Measurements from ENCODE around the gene SPIRE1.
"Not testable (repeated sequence)": the region's sequence is repeated elsewhere in the genome, so short reads cannot be mapped to it uniquely, and the experiment has no call there.

Gene SPIRE1

DNA sequence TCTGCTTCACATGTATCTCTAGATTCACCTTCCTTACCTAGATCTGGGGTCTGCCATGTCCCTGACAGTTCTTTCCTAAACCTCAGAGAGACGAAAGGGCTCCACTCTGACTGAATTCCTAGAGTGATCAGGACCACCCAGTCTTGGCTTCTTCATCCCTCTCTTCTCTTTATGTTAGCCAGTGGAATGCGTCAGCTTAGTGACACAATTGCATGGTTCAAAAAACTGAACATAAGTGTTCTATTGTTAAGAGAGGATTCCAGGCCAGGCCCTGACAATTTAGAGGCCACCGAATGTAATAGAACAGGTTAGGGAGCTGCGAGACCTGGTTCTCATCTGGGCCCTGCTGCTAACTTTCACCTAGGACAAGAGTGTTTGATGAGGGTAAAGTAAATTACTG, 240.2 kb downstream of the SPIRE1 start:
- DNase-seq: no peak

GRCh38 chr18:12416098-12416729, 241.7 kb downstream of the SPIRE1 start:
- DNase-seq: no peak

- no peak for DNase-seq
Observed at GRCh38 chr18:12411456-12411855, 246.5 kb downstream of the SPIRE1 start.

- DNase-seq: not testable (repeated sequence)
Observed at GRCh38 chr18:12410747-12411146, 247.2 kb downstream of the SPIRE1 start.

DNA sequence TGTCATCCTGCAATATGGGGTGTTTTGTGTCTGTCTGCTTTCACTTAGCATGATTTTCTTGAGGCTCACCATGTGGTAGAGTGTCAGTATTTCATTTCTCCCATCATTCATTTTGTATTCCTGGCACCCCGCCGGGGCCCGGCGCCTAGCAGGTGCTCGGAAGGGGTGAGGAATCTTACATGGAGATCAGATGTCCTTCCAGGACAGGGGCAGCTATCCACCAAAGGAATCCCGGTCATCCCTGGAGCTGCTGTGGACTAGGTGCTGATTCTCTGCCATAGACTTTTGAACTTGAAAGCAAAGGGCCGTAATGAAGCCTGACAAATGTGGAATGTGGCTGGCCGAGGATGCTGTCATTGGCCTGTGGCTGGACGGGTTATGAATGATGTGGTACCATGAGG, 247.8 kb downstream of the SPIRE1 start:
- no peak for DNase-seq

DNA sequence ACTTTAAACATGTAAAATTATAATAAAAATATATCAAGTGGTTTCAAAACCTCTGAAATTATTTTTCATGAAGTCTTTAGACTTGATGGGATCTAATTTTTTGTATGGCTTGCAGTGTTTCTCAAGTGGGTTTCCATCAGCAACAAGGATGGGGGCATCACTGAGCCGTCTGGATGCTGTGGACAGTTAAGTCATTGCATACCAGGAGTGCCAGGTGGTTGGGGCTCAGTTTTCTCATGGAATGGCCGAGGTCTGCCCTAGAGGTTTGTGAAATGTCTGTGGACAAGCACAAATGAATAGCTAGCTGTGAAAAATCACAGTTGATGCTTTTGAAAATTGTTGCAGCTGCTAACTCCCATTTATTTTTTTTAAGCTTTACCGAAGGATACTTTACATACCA, 248.4 kb downstream of the SPIRE1 start:
- DNase-seq: no peak

- DNase-seq: peak; percentile 67
Observed at GRCh38 chr18:12408247-12408869, 249.5 kb downstream of the SPIRE1 start.

- no peak for DNase-seq
Observed at GRCh38 chr18:12406371-12407111, 251.4 kb downstream of the SPIRE1 start.

- no peak for DNase-seq
Observed at GRCh38 chr18:12405066-12405465, 252.8 kb downstream of the SPIRE1 start.

- no peak for DNase-seq
Observed at GRCh38 chr18:12403601-12404506, 254.1 kb downstream of the SPIRE1 start.

- DNase-seq: no peak
Observed at GRCh38 chr18:12401881-12402280, 256.0 kb downstream of the SPIRE1 start.

- no peak for DNase-seq
Observed at GRCh38 chr18:12399231-12399630, 258.7 kb downstream of the SPIRE1 start.

DNA sequence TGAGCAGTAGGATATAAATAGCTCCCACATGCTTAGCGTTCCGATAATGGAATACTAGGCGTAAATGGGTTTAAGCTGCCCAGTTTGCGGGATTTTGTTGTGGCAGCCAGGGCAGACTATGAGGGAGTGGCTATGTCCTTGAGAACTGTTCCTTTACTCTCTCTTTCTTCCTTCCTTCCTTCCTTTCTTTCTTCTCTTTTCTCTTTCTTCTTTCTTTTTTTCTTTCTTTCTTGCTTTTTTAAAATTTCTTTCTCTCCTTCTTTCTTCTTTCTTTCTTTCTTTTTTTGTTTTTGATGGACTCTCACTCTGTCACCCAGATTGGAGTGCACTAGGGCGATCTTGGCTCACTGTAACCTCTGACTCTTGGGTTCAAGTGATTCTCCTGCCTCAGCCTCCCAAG, 259.3 kb downstream of the SPIRE1 start:
- no peak for DNase-seq

GRCh38 chr18:12397793-12398192, 260.1 kb downstream of the SPIRE1 start:
- no peak for DNase-seq

DNA sequence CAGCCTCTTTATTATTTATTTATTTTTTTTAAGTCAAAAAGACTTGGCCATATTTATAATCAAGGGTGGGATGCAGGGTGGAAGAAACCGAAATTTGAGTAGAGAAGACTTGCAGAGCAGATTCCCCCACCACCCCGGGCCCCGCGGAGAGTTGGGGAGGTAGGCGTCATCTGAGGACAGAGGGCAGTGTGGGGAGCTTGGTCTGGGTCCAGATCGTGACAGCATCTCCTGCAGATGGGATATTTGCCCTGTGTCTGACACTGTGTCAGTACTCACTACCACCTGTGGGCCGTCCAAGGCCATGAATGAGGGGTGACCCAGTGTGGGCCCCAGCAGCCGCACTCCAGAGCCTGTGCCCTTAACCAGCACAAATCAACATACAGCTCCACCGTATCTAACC, 260.7 kb downstream of the SPIRE1 start:
- DNase-seq: no peak
